Measurements from ENCODE around the gene SRCIN1. TPM values are rescaled to one million over a fixed set of nuclear protein-coding genes. Genes with fewer than 3 reads are reported as not detected.
A peak's percentile ranks its signal among the peaks of the same experiment; 100 is the strongest.

SRCIN1 gene
- total and polyA plus RNA-seq, 7 donors = 0.04 to 0.39 (median 0.16) TPM; not detected in 1

- Histone ChIP-seq H3K36me3 (ENCODE audit: insufficient read depth in 1 of 2, low read depth in 1 of 2) (no peaks in the 10 kb centered on the region), H3K27me3 (ENCODE audit: insufficient read depth in 3 of 3, low read length in 2 of 3) (peaks cover 0 to 31% (median 15%) of the 10 kb centered on the region in 3 donors), H3K4me1 (peaks cover 12% of the 10 kb centered on the region), H3K4me3 (no peak overlapping the region), H3K9me3 (no peaks in the 10 kb centered on the region), H3K27ac (no peak overlapping the region)
- no peak for ATAC-seq
- intact Hi-C loops (cut with DNase I) = loop anchor here (5.0 to 10.0 kb wide), 3 partner anchors 36 to 179 kb away; partner anchors contain the start of gene CISD3 (in 2 of the 2)
- WGBS, 3 donors = 91 to 95% (median 93%) methylated on average over 6 of the region's 6 CpGs
- DNase-seq = no peak
- no peak for TF ChIP-seq CTCF (IDR thresholded peaks at IDR 0.05)
These were observed 49.5 kb downstream of the SRCIN1 start for GRCh38 chr17:38556239-38556638.

- 49 to 55% (median 50%) methylated on average over 8 of the region's 8 CpGs for WGBS, 3 donors
- H3K9me3 ChIP-seq = no peaks in the 10 kb centered on the region
These were observed 51.1 kb downstream of the SRCIN1 start for GRCh38 chr17:38554430-38555350.

GRCh38 chr17:38552343-38552742 lies 53.4 kb downstream of the SRCIN1 start:
- 88 to 90% (median 89%) methylated on average over 15 to 17 of the region's 17 CpGs for WGBS, 3 donors
- Histone ChIP-seq H3K4me1 (peaks cover 7% of the 10 kb centered on the region), H3K4me3 (no peak overlapping the region), H3K27ac (no peak overlapping the region), H3K36me3 (ENCODE audit: insufficient read depth in 1 of 2, low read depth in 1 of 2) (no peaks in the 10 kb centered on the region), H3K9me3 (no peaks in the 10 kb centered on the region), H3K27me3 (ENCODE audit: insufficient read depth in 3 of 3, low read length in 2 of 3) (peaks cover 0 to 8% (median 8%) of the 10 kb centered on the region in 3 donors)
- DNase-seq (no peak), ATAC-seq (no peak)
- no peak for TF ChIP-seq CTCF (IDR thresholded peaks at IDR 0.05)
- intact Hi-C loops (cut with DNase I) = loop anchor here (10.0 kb wide), 1 partner anchor 182 kb away; the partner anchor contains the start of gene CISD3 (in 2 of the 2)

More at GRCh38 chr17:38554430-38555350, 51.1 kb downstream of the SRCIN1 start:
- intact Hi-C loops (cut with DNase I) = loop anchor here (5.0 to 10.0 kb wide), 3 partner anchors 38 to 180 kb away; partner anchors contain the start of gene CISD3 (in 2 of the 2)
- Histone ChIP-seq H3K27me3 (ENCODE audit: insufficient read depth in 3 of 3, low read length in 2 of 3) (peaks cover 0 to 16% (median 6%) of the 10 kb centered on the region in 3 donors), H3K4me1 (peaks cover 12% of the 10 kb centered on the region), H3K36me3 (ENCODE audit: insufficient read depth in 1 of 2, low read depth in 1 of 2) (no peaks in the 10 kb centered on the region), H3K27ac (no peak overlapping the region), H3K4me3 (no peak overlapping the region)
- DNase-seq (no peak), ATAC-seq (peak in 1 of 4 donors; percentile 21)
- TF ChIP-seq CTCF (IDR thresholded peaks at IDR 0.05) = no peak

- Histone ChIP-seq H3K9me3 (no peaks in the 10 kb centered on the region), H3K27ac (no peak overlapping the region), H3K4me3 (no peak overlapping the region), H3K4me1 (peaks cover 5% of the 10 kb centered on the region), H3K36me3 (ENCODE audit: insufficient read depth in 1 of 2, low read depth in 1 of 2) (no peaks in the 10 kb centered on the region), H3K27me3 (ENCODE audit: insufficient read depth in 3 of 3, low read length in 2 of 3) (peaks cover 0 to 12% (median 7%) of the 10 kb centered on the region in 3 donors)
- no peak for TF ChIP-seq CTCF (IDR thresholded peaks at IDR 0.05)
- DNase-seq (no peak), ATAC-seq (no peak)
- WGBS, 3 donors = 76 to 88% (median 77%) methylated on average over 6 to 9 of the region's 9 CpGs
- intact Hi-C loops (cut with DNase I) = loop anchor here (10.0 kb wide), 1 partner anchor 184 kb away; the partner anchor contains the start of gene CISD3 (in 2 of the 2)
These were observed 54.6 kb downstream of the SRCIN1 start for GRCh38 chr17:38551121-38551520.

All from psoas muscle (tissue), 8 donors.